Measurements from ENCODE around the gene CES3.

The CES3 gene

DNA sequence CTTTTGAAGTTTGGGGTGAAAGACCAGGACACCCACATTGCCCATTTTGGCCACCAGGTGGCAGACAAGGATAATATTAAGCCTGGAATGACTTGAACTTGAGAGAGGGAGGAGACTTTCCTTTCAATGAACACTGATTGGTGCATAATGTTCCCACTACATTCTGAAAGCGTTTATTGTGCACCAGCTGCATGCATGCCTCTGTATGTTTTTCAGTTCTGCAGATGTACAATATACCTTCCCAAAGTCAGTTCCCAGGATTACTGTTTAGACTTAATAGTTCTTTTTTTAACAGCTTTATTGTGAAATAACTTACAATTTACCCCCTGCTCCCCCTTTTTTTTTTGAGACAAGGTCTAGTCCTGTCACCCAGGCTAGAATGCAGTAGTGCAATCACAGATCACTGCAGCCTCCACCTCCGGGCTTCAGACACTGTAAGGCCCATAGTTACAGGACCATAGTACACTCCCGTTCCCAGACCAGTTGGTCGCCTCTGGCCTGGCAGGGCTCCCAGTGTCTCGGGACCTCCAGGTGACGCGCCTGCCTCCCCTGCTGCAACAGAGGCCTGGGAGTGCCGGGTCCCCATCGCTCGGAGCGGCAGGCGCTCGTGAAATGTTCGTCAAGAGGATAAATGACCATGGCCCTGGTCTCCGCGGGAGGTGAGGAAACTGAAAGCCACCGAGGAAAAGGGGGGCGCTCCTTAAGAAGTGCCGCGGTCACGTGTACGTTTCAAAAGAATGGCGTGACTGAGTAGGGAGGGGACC, 13.6 kb upstream of the CES3 start:
- H3K9ac ChIP-seq (ENCODE audit: low read depth, low read length, poor library complexity, severe bottlenecking): peak overlapping the region; percentile 52
- no peaks in the 10 kb centered on the region for H3K27me3 ChIP-seq (ENCODE audit: insufficient read depth, low read length, poor library complexity, severe bottlenecking)
- H2AFZ ChIP-seq (ENCODE audit: low read length): peak overlapping the region; percentile 86

DNA sequence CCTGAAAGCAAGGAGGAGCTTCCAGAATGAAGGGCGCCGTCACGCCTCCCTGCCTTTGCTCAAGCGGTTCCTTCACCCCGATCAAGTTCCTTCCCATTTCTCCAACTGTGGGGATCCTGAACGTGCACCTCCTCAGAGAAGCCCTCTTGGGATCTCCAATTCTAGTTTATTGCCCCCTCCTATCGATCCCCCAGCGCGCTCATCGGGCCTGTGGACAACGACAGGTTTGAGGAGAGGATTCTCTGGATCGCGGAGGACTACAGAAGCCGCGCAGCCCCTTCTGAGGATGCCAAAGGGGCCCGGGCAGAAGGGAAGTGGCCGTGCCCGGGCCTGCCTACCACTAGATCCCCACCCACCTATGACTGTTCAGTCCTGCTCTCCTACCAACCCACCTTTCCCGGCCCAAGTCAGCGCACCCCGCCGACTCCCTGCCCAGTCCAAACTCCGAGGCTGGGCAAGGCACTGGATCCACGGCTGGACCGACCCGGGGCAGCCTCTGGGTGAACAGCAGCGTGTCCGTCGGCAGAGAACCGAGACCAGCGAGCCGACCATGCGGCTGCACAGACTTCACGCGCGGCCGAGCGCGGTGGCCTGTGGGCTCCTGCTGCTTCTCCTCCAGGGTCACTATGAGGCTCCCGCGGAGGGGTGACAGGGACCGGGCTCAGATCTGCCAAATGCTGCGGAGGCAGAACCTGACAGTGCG, 12.8 kb upstream of the CES3 start:
- Histone ChIP-seq H3K9me3 (ENCODE audit: insufficient read depth, low read depth, low read length) (no peaks in the 10 kb centered on the region), H3K4me3 (ENCODE audit: low read length, poor library complexity, severe bottlenecking) (peak overlapping the region; percentile 70)

More for the DNA sequence above, 13.6 kb upstream of the CES3 start:
- H3K79me2 ChIP-seq (ENCODE audit: insufficient read depth, low read length): no peaks in the 10 kb centered on the region
- peak overlapping the region; percentile 70 for H3K4me3 ChIP-seq (ENCODE audit: low read length, poor library complexity, severe bottlenecking)
- no peaks in the 10 kb centered on the region for H3K9me3 ChIP-seq (ENCODE audit: insufficient read depth, low read depth, low read length)
- H3K4me2 ChIP-seq (ENCODE audit: low read depth, low read length, poor library complexity, severe bottlenecking): peak overlapping the region; percentile 87
- H3F3A ChIP-seq (ENCODE audit: low read depth): no peaks in the 10 kb centered on the region
- H4K20me1 ChIP-seq (ENCODE audit: insufficient read depth, low read length, poor library complexity, severe bottlenecking): no peaks in the 10 kb centered on the region
- H3K4me1 ChIP-seq (ENCODE audit: insufficient read depth, low read length, poor library complexity, severe bottlenecking): no peaks in the 10 kb centered on the region
- no peaks in the 10 kb centered on the region for H3K36me3 ChIP-seq (ENCODE audit: insufficient read depth, low read length)
- TF ChIP-seq, protein P1, sequence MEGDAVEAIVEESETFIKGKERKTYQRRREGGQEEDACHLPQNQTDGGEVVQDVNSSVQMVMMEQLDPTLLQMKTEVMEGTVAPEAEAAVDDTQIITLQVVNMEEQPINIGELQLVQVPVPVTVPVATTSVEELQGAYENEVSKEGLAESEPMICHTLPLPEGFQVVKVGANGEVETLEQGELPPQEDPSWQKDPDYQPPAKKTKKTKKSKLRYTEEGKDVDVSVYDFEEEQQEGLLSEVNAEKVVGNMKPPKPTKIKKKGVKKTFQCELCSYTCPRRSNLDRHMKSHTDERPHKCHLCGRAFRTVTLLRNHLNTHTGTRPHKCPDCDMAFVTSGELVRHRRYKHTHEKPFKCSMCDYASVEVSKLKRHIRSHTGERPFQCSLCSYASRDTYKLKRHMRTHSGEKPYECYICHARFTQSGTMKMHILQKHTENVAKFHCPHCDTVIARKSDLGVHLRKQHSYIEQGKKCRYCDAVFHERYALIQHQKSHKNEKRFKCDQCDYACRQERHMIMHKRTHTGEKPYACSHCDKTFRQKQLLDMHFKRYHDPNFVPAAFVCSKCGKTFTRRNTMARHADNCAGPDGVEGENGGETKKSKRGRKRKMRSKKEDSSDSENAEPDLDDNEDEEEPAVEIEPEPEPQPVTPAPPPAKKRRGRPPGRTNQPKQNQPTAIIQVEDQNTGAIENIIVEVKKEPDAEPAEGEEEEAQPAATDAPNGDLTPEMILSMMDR (conservative IDR thresholded peaks at IDR 0.05; ENCODE audit: low read length): peak; percentile 93
- TF ChIP-seq EZH2phosphoT487 (IDR thresholded peaks at IDR 0.05; ENCODE audit: borderline replicate concordance): no peak
- H3K9me2 ChIP-seq (replicated peaks; ENCODE audit: low read depth, low read length): no peaks in the 10 kb centered on the region

DNA sequence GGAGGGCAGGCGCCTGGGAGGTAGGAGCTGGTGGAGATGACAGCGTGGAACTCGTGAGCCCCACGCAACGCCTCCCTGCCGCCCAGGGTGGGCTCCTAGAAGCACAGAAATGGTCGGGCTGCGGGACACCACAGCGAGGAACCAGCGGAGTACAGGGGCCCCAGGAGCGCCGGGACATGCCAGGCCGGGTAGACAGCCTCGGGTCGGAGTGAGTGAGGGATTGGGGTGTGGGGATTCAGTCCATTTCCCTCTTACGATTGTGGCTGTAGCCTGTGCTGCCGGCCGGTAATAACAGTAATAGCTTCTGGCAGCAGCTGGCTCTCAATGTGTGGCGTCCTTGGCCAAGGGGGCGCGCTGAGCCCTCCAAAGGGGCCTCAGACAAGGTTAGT, 12.2 kb upstream of the CES3 start:
- no peaks in the 10 kb centered on the region for H3K27me3 ChIP-seq (ENCODE audit: insufficient read depth, low read length, poor library complexity, severe bottlenecking)
- H3K4me3 ChIP-seq (ENCODE audit: low read length, poor library complexity, severe bottlenecking): no peak overlapping the region
- no peaks in the 10 kb centered on the region for H3F3A ChIP-seq (ENCODE audit: low read depth)
- no peaks in the 10 kb centered on the region for H4K20me1 ChIP-seq (ENCODE audit: insufficient read depth, low read length, poor library complexity, severe bottlenecking)
- H3K9ac ChIP-seq (ENCODE audit: low read depth, low read length, poor library complexity, severe bottlenecking): no peak overlapping the region
- H3K36me3 ChIP-seq (ENCODE audit: insufficient read depth, low read length): no peaks in the 10 kb centered on the region
- no peak for TF ChIP-seq EZH2phosphoT487 (IDR thresholded peaks at IDR 0.05; ENCODE audit: borderline replicate concordance)
- H3K4me2 ChIP-seq (ENCODE audit: low read depth, low read length, poor library complexity, severe bottlenecking): no peak overlapping the region
- H3K9me2 ChIP-seq (replicated peaks; ENCODE audit: low read depth, low read length): no peaks in the 10 kb centered on the region
- no peaks in the 10 kb centered on the region for H3K79me2 ChIP-seq (ENCODE audit: insufficient read depth, low read length)
- H2AFZ ChIP-seq (ENCODE audit: low read length): no peak overlapping the region
- H3K4me1 ChIP-seq (ENCODE audit: insufficient read depth, low read length, poor library complexity, severe bottlenecking): no peaks in the 10 kb centered on the region
- no peaks in the 10 kb centered on the region for H3K9me3 ChIP-seq (ENCODE audit: insufficient read depth, low read depth, low read length)

More for the DNA sequence above, 12.8 kb upstream of the CES3 start:
- TF ChIP-seq EZH2phosphoT487 (IDR thresholded peaks at IDR 0.05; ENCODE audit: borderline replicate concordance): no peak
- TF ChIP-seq, protein P1 (conservative IDR thresholded peaks at IDR 0.05; ENCODE audit: low read length): no peak
- H3F3A ChIP-seq (ENCODE audit: low read depth): no peaks in the 10 kb centered on the region
- peak overlapping the region; percentile 86 for H2AFZ ChIP-seq (ENCODE audit: low read length)
- no peaks in the 10 kb centered on the region for H4K20me1 ChIP-seq (ENCODE audit: insufficient read depth, low read length, poor library complexity, severe bottlenecking)
- peak overlapping the region; percentile 87 for H3K4me2 ChIP-seq (ENCODE audit: low read depth, low read length, poor library complexity, severe bottlenecking)
- no peaks in the 10 kb centered on the region for H3K36me3 ChIP-seq (ENCODE audit: insufficient read depth, low read length)
- no peaks in the 10 kb centered on the region for H3K4me1 ChIP-seq (ENCODE audit: insufficient read depth, low read length, poor library complexity, severe bottlenecking)
- no peaks in the 10 kb centered on the region for H3K9me2 ChIP-seq (replicated peaks; ENCODE audit: low read depth, low read length)
- H3K27me3 ChIP-seq (ENCODE audit: insufficient read depth, low read length, poor library complexity, severe bottlenecking): no peaks in the 10 kb centered on the region
- H3K9ac ChIP-seq (ENCODE audit: low read depth, low read length, poor library complexity, severe bottlenecking): peak overlapping the region; percentile 52
- no peaks in the 10 kb centered on the region for H3K79me2 ChIP-seq (ENCODE audit: insufficient read depth, low read length)
